ENCODE measurements around the gene AFTPH. TPM values are rescaled to one million over a fixed set of nuclear protein-coding genes. Genes with fewer than 3 reads are reported as not detected.

Gene AFTPH
- total and polyA plus RNA-seq, 9 of the 15 experiments (the other 6 are each of a cell fraction or from before 2014, with no cell fraction given), result 8.0 to 26.2 (median 13.8) TPM

DNA sequence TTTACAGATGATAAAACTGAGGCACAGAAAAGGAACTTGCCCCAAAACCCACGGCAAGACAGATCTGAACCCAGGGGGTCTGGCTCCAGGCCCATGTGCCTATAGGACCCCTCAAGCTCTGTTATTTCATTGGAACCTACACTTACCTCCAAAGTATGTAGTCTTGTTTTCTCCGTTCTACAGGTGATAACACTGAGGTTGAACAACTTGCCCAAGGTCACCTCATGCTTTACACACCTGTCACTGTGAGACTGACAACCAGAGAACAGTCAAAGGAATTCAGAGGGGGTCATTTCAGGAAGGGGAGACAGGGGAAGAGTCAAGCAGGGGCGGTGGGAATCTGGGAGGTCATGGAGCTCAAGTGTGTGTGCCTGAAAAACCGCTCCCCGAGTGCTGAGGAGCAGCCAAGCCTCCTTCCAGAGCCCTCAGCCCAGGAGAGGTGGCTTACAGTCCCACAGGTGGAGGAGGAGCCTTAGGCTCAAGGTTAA, 81.9 kb downstream of the AFTPH start:
- Histone ChIP-seq H2AFZ (ENCODE audit: low read depth, low read length) (peak overlapping the region; percentile 91), H4K20me1 (replicated peaks; ENCODE audit: control insufficient read depth, insufficient read depth, low read length) (no peaks in the 10 kb centered on the region), H3K4me2 (ENCODE audit: insufficient read depth, low read length) (peak overlapping the region; percentile 87), H3K27me3 (ENCODE audit: control insufficient read depth in 2 of 2, insufficient read depth in 2 of 2, low read length in 2 of 2) (no peaks in the 10 kb centered on the region), H3K4me3 (no peak overlapping the region), H3K79me2 (ENCODE audit: control insufficient read depth, insufficient read depth, low read length) (no peaks in the 10 kb centered on the region), H3K27ac (ENCODE audit: extremely low read depth, low read depth, low read length) (peak overlapping the region; percentile 88), H3K4me1 (replicated peaks in 1 of 2; ENCODE audit: control insufficient read depth in 2 of 2, insufficient read depth in 2 of 2, low read length in 2 of 2) (peaks cover 21 to 30% of the 10 kb centered on the region in 2 experiments; a peak in 4 of 5 replicates), H3K9me1 (ENCODE audit: control insufficient read depth, insufficient read depth, low read length) (no peaks in the 10 kb centered on the region), H3K9me3 (replicated peaks; ENCODE audit: control insufficient read depth, insufficient read depth, low read depth, low read length) (no peaks in the 10 kb centered on the region), H3K36me3 (ENCODE audit: control insufficient read depth, insufficient read depth, low read length) (no peaks in the 10 kb centered on the region), H3K9ac (ENCODE audit: insufficient read depth in 1 of 2, low read depth in 2 of 2, low read length in 2 of 2) (peak overlapping the region; percentile 68 to 85)
- 60% methylated on average over 4 of the region's 5 CpGs for WGBS (ENCODE audit: insufficient coverage, low coverage, missing lambda C conversion rate)
- ATAC-seq (no peak), FAIRE-seq (no peak), DNase-seq (ENCODE audit: extremely low read depth in 1 of 4, low spot score in 3 of 4) (no peak)
- no peak for TF ChIP-seq NR2C1 (IDR thresholded peaks at IDR 0.05)
- 0 out of 2 replicates have a peak, but pooled peaks have one; percentile 0 for TF ChIP-seq NR2C1 (tag; IDR thresholded peaks at IDR 0.05)
- TF ChIP-seq ZNF644 (tag; IDR thresholded peaks at IDR 0.05; ENCODE audit: low read depth), result no peak
- TF ChIP-seq XRCC4 (IDR thresholded peaks at IDR 0.05; ENCODE audit: extremely low read depth, insufficient read depth, insufficient read length), result no peak
- ChIA-PET CTCF (ENCODE audit: low intra/inter-chr PET ratio) (no interaction called here), POLR2A (interaction anchor here (0.5 to 5.4 kb wide), 8 partner anchors 7 to 762 kb away, joined by 3 to 33 read pairs (median 6); no protein-coding TSS in a partner anchor)
- in situ Hi-C loops (cut with MboI), result no loop called here
- no TSS peak for BruUV-seq (replicated peaks)
- intact Hi-C loops (cut with micrococcal nuclease), result loop anchor here (2.0 kb wide), 1 partner anchor 43 kb away; no protein-coding TSS in a partner anchor

All from K562 (cell line).